IMR-90 (cell line): ENCODE measurements around the gene DDAH2.

ENCODE experiments used
- BHLHE40 ChIP-seq: fragments of 150-350 bp; IDR thresholded peaks from 2 replicates; pipeline ENCODE4 v1.6.1; 2016; ENCODE audit warnings: mild to moderate bottlenecking, low read depth, low read length
- CEBPB ChIP-seq: IDR thresholded peaks from 2 replicates; pipeline ENCODE4 v1.6.1; 2012; ENCODE audit warnings: low read depth, low read length, improper control_type of control experiment
- CHD1 ChIP-seq: IDR thresholded peaks from 2 replicates; pipeline ENCODE4 v1.6.1; 2012; ENCODE audit warnings: low read depth, low read length, improper control_type of control experiment
- ELK1 ChIP-seq: fragments of 150-350 bp; IDR thresholded peaks from 2 replicates; pipeline ENCODE4 v1.6.1; 2016; ENCODE audit warnings: low read depth, mild to moderate bottlenecking, low read length, moderate library complexity, borderline replicate concordance
- FOS ChIP-seq: fragments of 150-350 bp; IDR thresholded peaks from 2 replicates; pipeline ENCODE4 v1.6.1; 2016; ENCODE audit warnings: low read depth, low read length
- MAFK ChIP-seq: IDR thresholded peaks from 2 replicates; pipeline ENCODE4 v1.6.1; 2012; ENCODE audit warnings: low read depth, low read length, improper control_type of control experiment
- MAZ ChIP-seq: IDR thresholded peaks from 2 replicates; pipeline ENCODE4 v1.6.1; 2012; ENCODE audit warnings: low read depth, mild to moderate bottlenecking, low read length, improper control_type of control experiment, moderate library complexity, borderline replicate concordance
- MXI1 ChIP-seq: IDR thresholded peaks from 2 replicates; pipeline ENCODE4 v1.6.1; 2012; ENCODE audit warnings: low read depth, mild to moderate bottlenecking, low read length, moderate library complexity, borderline replicate concordance
- POLR2A ChIP-seq: IDR thresholded peaks from 2 replicates; pipeline ENCODE4 v1.6.1; 2012; ENCODE audit warnings: mild to moderate bottlenecking, low read depth, low read length
- RAD21 ChIP-seq: IDR thresholded peaks from 2 replicates; pipeline ENCODE4 v1.6.1; 2012; ENCODE audit warnings: low read length, improper control_type of control experiment
- RCOR1 ChIP-seq: IDR thresholded peaks from 2 replicates; pipeline ENCODE4 v1.6.1; 2012; ENCODE audit warnings: mild to moderate bottlenecking, low read length, improper control_type of control experiment; ENCODE audit not compliant: insufficient replicate concordance
- RFX5 ChIP-seq: IDR thresholded peaks from 2 replicates; pipeline ENCODE4 v1.8.0; 2012; ENCODE audit warnings: low read depth, mild to moderate bottlenecking, low read length, moderate library complexity
- SMC3 ChIP-seq: fragments of 150-350 bp; IDR thresholded peaks from 2 replicates; pipeline ENCODE4 v1.6.1; 2016; ENCODE audit warnings: low read depth, mild to moderate bottlenecking, antibody characterized with exemption, low read length, moderate library complexity
- TF ChIP-seq, protein P1 (sequence below): conservative IDR thresholded peaks from 2 replicates; pipeline ENCODE4 v1.5.1; 2012; ENCODE audit warnings: mild to moderate bottlenecking, low read depth, low read length, improper control_type of control experiment

DNA sequence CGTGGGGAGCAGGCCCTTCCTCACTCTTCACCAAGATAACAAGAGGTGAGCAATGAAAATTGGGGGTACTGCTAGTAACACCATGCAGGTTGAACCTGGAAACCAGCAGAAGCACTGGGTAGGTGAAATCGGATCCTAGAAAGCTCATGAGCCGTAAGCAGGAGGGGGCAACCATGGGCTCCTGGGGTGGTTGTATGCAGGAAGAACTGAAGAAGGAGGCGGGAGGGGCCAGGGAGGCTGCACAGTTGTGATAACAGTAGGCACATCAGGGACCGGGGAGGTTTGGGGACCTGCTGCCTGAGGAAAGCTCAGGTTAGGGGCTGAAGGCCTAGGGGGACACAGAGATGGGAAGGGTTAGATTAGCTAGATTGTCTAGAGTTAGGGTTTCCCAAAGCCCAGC is 42.6 kb downstream of the DDAH2 start:
- TF ChIP-seq, protein P1, sequence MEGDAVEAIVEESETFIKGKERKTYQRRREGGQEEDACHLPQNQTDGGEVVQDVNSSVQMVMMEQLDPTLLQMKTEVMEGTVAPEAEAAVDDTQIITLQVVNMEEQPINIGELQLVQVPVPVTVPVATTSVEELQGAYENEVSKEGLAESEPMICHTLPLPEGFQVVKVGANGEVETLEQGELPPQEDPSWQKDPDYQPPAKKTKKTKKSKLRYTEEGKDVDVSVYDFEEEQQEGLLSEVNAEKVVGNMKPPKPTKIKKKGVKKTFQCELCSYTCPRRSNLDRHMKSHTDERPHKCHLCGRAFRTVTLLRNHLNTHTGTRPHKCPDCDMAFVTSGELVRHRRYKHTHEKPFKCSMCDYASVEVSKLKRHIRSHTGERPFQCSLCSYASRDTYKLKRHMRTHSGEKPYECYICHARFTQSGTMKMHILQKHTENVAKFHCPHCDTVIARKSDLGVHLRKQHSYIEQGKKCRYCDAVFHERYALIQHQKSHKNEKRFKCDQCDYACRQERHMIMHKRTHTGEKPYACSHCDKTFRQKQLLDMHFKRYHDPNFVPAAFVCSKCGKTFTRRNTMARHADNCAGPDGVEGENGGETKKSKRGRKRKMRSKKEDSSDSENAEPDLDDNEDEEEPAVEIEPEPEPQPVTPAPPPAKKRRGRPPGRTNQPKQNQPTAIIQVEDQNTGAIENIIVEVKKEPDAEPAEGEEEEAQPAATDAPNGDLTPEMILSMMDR: no peak
- TF ChIP-seq MXI1 (no peak), POLR2A (no peak), MAFK (no peak), RFX5 (no peak), SMC3 (no peak), BHLHE40 (no peak), ELK1 (no peak), RAD21 (no peak), CEBPB (no peak), MAZ (no peak), RCOR1 (no peak), FOS (no peak), CHD1 (no peak)
